ENCODE data around the gene NRK.
"Not testable (repeated sequence)": the region's sequence is repeated elsewhere in the genome, so short reads cannot be mapped to it uniquely, and the experiment has no call there.

Gene NRK

GRCh38 chrX:105876658-105877057 lies 54.3 kb downstream of the NRK start:
- in situ Hi-C loops (cut with MboI; ENCODE audit: low sequenced_read_pairs): no loop called here

GRCh38 chrX:105880491-105880890 lies 58.2 kb downstream of the NRK start:
- in situ Hi-C loops (cut with MboI; ENCODE audit: low sequenced_read_pairs): no loop called here

- in situ Hi-C loops (cut with MboI; ENCODE audit: low sequenced_read_pairs): no loop called here
Observed at GRCh38 chrX:105882581-105883275, 60.4 kb downstream of the NRK start.

DNA sequence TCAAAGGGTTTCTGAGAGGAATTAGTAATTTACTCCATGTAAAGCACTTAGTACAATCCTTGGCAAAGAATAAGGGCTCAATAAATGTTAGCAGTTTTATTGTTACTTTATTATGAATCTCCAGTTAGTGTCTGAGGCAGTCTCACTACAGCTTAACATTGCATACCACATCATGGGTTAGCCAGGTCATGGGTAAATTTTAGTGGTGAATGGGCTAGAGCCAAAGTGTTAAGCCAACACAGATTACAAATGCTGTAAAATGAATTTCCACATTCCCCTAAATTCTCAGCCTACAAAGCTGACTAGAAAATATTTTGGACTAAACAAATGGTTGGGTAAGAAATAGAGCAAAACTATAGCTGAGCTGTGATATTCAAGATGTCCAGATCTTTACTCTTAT lies 72.4 kb downstream of the NRK start:
- in situ Hi-C loops (cut with MboI; ENCODE audit: low sequenced_read_pairs): no loop called here

- in situ Hi-C loops (cut with MboI; ENCODE audit: low sequenced_read_pairs): no loop called here
Observed at GRCh38 chrX:105909576-105909975, 87.2 kb downstream of the NRK start.

DNA sequence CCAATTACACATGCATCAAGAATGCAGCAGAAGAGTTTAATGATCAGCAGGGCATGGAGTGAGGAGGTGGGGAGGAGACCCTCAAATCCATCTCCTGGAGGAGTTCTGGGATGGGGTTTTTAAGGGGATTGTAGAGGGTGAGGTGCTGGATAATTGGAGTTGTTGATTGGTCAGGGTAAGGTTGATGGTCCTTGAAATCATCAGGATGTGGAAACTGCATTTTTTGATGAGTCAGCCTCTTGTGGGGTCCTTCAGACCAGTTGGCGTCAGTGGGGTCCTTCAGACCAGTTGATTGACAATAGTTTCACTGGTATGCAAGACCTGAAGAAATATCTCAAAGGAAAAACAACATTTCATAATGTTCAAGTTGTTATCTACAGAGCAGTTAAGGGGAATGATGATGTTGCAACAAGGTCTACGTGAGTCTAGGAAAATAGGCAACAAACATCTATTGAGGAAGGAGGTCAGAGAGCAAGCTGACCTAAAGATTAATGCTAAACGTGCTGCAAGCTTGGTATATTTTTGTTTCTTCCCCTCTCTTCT lies 88.3 kb downstream of the NRK start:
- in situ Hi-C loops (cut with MboI; ENCODE audit: low sequenced_read_pairs): no loop called here

DNA sequence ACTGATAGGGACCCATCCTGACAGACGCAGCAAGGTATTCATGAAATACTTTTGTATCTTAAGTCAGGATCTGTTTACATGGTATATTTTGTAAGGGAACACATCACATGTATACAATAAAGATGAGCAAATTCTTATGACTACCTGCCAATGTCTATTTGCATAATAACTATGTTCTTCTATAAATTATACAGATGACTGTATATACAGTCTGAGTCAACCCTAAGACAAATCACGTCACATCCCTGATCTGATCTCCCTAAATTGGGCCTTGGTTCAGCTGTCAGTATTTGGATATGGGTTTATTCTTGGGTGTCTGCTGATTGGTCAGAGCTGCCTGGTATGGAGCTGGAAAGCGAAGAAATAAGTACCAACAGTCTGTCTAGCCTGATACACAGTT lies 122.9 kb downstream of the NRK start:
- in situ Hi-C loops (cut with MboI; ENCODE audit: low sequenced_read_pairs): no loop called here

GRCh38 chrX:105969487-105969886 lies 147.1 kb downstream of the NRK start:
- in situ Hi-C loops (cut with MboI; ENCODE audit: low sequenced_read_pairs): no loop called here

- in situ Hi-C loops (cut with MboI; ENCODE audit: low sequenced_read_pairs): no loop called here
Observed at GRCh38 chrX:105972690-105973386, 150.5 kb downstream of the NRK start.

- in situ Hi-C loops (cut with MboI; ENCODE audit: low sequenced_read_pairs): no loop called here
Observed at GRCh38 chrX:105973387-105973739, 151.0 kb downstream of the NRK start.

DNA sequence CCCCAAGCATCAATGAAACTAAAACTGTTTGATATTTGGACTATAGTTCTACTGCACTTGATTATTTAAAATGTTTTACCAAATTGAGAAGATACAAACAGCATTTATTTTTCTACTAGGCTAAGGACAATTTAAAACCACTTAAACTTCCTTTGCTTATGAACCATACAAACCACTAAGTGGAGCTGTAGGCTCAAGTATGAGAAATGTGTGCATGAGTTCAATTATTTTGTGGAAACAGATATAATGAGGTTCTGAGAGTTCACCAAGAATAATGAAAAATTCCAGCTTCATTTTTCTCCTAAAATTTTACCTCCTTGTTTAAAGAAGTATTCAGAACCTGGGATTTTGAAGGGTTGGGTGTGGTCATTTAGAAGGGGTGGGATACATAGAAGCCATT lies 153.0 kb downstream of the NRK start:
- in situ Hi-C loops (cut with MboI; ENCODE audit: low sequenced_read_pairs): no loop called here

DNA sequence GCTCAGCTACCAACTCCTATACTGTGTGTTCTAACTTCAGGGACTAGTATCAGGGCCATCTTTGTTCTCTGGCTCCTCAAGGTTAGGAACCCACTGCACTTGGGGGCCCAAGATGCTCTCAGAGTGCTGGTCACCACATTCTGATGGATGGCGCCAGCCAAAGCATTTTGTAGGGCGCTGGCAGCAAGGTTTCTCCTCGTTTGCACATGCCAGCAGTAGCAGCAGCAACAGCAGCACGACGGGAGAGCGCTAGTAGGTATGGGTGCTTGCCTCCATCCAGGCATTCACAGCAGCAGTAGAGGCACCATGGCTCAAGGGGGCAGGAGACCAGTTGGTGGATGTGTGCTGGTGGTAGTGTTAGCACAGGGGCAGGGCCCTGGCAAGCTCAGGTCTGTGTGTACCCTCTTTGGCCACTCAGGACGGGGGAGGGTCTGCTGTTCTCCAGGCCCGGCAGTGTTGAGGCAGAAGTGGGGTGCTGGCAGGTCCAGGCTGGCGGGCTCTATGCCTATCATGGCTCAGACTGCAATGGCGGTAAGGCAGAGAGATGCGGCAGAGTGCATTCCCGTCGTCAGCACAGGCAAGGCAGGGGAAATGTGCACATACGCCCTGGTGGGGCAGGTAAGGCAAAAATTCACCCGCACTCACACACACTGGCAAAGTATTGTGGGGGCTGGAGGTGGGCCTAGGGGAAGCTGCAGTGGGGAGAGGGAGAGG lies 159.6 kb downstream of the NRK start:
- in situ Hi-C loops (cut with MboI; ENCODE audit: low sequenced_read_pairs): no loop called here

GRCh38 chrX:105988487-105988886 lies 166.1 kb downstream of the NRK start:
- in situ Hi-C loops (cut with MboI; ENCODE audit: low sequenced_read_pairs): not testable (repeated sequence)

- in situ Hi-C loops (cut with MboI; ENCODE audit: low sequenced_read_pairs): no loop called here
Observed at GRCh38 chrX:105999294-105999693, 177.0 kb downstream of the NRK start.

DNA sequence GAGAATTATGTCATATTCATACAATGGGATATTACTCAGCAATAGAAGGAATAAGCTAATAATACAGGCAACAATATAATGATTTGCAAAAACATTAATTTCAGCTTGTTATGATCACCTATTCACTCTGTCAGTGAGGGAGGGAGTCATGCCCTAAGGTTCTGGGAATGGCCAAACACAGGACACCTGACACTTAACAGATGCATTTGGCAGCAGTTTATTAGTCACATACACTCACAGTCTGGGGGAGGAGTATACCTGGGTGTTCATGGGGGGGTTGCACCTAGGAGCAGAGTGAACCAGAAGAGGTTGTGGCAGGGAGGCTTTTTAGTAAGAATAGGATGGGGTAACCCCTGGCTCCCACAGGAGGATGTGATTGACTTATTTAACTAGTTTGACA lies 177.9 kb downstream of the NRK start:
- in situ Hi-C loops (cut with MboI; ENCODE audit: low sequenced_read_pairs): no loop called here

GRCh38 chrX:106000609-106001008 lies 178.3 kb downstream of the NRK start:
- in situ Hi-C loops (cut with MboI; ENCODE audit: low sequenced_read_pairs): not testable (repeated sequence)

DNA sequence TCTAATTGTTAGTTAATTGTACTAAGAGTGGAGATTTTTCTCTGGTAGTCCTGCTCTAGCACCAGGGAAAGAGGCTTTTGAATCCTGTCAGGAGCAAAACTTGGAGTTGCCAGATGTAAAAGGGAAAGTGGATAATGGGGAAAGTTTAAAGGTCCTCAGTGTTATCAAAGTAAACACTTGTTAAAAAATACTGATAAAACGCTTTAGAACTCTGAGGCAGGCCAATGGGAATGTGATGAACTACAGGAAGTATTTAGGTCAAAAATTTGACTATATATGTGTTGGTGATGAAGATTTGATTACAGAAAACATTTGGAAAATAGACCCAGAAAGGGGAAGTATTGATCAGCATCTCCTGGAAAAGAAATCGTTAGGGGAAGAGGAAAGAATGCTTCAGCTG lies 183.3 kb downstream of the NRK start:
- in situ Hi-C loops (cut with MboI; ENCODE audit: low sequenced_read_pairs): no loop called here

GRCh38 chrX:106007815-106008214 lies 185.5 kb downstream of the NRK start:
- in situ Hi-C loops (cut with MboI; ENCODE audit: low sequenced_read_pairs): no loop called here
